ENCODE results near the gene SLC6A2. TPM values are rescaled to one million over a fixed set of nuclear protein-coding genes. Genes with fewer than 3 reads are reported as not detected.

Gene SLC6A2
- total RNA-seq, 1 experiment from 2014 or later = not detected

- no peak overlapping the region for H3K4me2 ChIP-seq (ENCODE audit: low read length)
- H3K9me2 ChIP-seq (replicated peaks; ENCODE audit: low read length) = no peaks in the 10 kb centered on the region
- peaks cover 19% of the 10 kb centered on the region for H3K27me3 ChIP-seq (ENCODE audit: low read length)
- H3F3A ChIP-seq (ENCODE audit: low read length, unreplicated experiment) = no peaks in the 10 kb centered on the region
- no peaks in the 10 kb centered on the region for H3K4me1 ChIP-seq (ENCODE audit: insufficient read depth, low read length)
- H3K9me3 ChIP-seq (ENCODE audit: low read length) = no peaks in the 10 kb centered on the region
- no TSS peak for BruUV-seq (replicated peaks)
- no peaks in the 10 kb centered on the region for H4K20me1 ChIP-seq (ENCODE audit: low read length)
- intact Hi-C loops (cut with micrococcal nuclease) = no loop called here
- no peaks in the 10 kb centered on the region for H3K36me3 ChIP-seq (ENCODE audit: low read depth, low read length)
- no peaks in the 10 kb centered on the region for H3K79me2 ChIP-seq (ENCODE audit: low read length)
- H3K9ac ChIP-seq (ENCODE audit: low read length) = no peak overlapping the region
- TF ChIP-seq CTCF (conservative IDR thresholded peaks at IDR 0.05; ENCODE audit: low read depth, low read length) (no peak), EZH2 (IDR thresholded peaks at IDR 0.05; ENCODE audit: low read length, unreplicated experiment) (no peak), EZH2phosphoT487 (IDR thresholded peaks at IDR 0.05; ENCODE audit: borderline replicate concordance, low read length) (no peak)
- ChIA-PET CTCF (no interaction called here), POLR2A (ENCODE audit: unreplicated experiment) (no interaction called here)
- H2AFZ ChIP-seq (ENCODE audit: low read length) = no peak overlapping the region
- H3K27ac ChIP-seq (ENCODE audit: low read length) = no peak overlapping the region
- H3K4me3 ChIP-seq (ENCODE audit: low read length) = no peak overlapping the region
- ATAC-seq = no peak
- DNase-seq = no peak
Observed at GRCh38 chr16:55638256-55638655, 17.5 kb upstream of the SLC6A2 start.

GRCh38 chr16:55640701-55641327, 15.0 kb upstream of the SLC6A2 start:
- intact Hi-C loops (cut with micrococcal nuclease) = no loop called here
- no peak overlapping the region for H3K4me3 ChIP-seq (ENCODE audit: low read length)
- POLR2A ChIA-PET (ENCODE audit: unreplicated experiment) = no interaction called here

More at GRCh38 chr16:55640701-55641327, 15.0 kb upstream of the SLC6A2 start:
- H3K27me3 ChIP-seq (ENCODE audit: low read length) = peaks cover 19% of the 10 kb centered on the region
- no peak for ATAC-seq
- H3K36me3 ChIP-seq (ENCODE audit: low read depth, low read length) = no peaks in the 10 kb centered on the region
- no peaks in the 10 kb centered on the region for H3K9me3 ChIP-seq (ENCODE audit: low read length)
- H3F3A ChIP-seq (ENCODE audit: low read length, unreplicated experiment) = no peaks in the 10 kb centered on the region
- CTCF ChIA-PET = no interaction called here
- no peak overlapping the region for H2AFZ ChIP-seq (ENCODE audit: low read length)
- no peaks in the 10 kb centered on the region for H3K4me1 ChIP-seq (ENCODE audit: insufficient read depth, low read length)
- no peak for TF ChIP-seq EZH2 (IDR thresholded peaks at IDR 0.05; ENCODE audit: low read length, unreplicated experiment)
- no peak for TF ChIP-seq CTCF (conservative IDR thresholded peaks at IDR 0.05; ENCODE audit: low read depth, low read length)
- no peak for TF ChIP-seq EZH2phosphoT487 (IDR thresholded peaks at IDR 0.05; ENCODE audit: borderline replicate concordance, low read length)
- DNase-seq = no peak
- BruUV-seq (replicated peaks) = no TSS peak
- H3K79me2 ChIP-seq (ENCODE audit: low read length) = no peaks in the 10 kb centered on the region
- H3K9me2 ChIP-seq (replicated peaks; ENCODE audit: low read length) = no peaks in the 10 kb centered on the region
- no peak overlapping the region for H3K4me2 ChIP-seq (ENCODE audit: low read length)
- H3K27ac ChIP-seq (ENCODE audit: low read length) = no peak overlapping the region
- H4K20me1 ChIP-seq (ENCODE audit: low read length) = no peaks in the 10 kb centered on the region
- no peak overlapping the region for H3K9ac ChIP-seq (ENCODE audit: low read length)

All from PC-3 (cell line).